Trophoblast cell (in vitro differentiated cells and primary cell): ENCODE data around the gene ACTN4.

Experiments used
- DNase-seq, 2 donors: peaks; one replicate each; pipeline ENCODE4 v3.0.0-alpha.2; 2016
- H2AFZ ChIP-seq: 2 replicates; pipeline ENCODE4 v1.6.1; 2013; ENCODE audit warnings: low read length, moderate library complexity, mild to moderate bottlenecking; ENCODE audit not compliant: insufficient read depth, poor library complexity
- H2AK5ac ChIP-seq: 2 replicates; pipeline ENCODE4 v1.6.1; 2013; ENCODE audit warnings: mild to moderate bottlenecking, low read length
- H2BK120ac ChIP-seq: 2 replicates; pipeline ENCODE4 v1.6.1; 2013; ENCODE audit warnings: low read length, mild to moderate bottlenecking, moderate library complexity; ENCODE audit not compliant: insufficient read depth, poor library complexity
- H2BK12ac ChIP-seq: 2 replicates; pipeline ENCODE4 v1.6.1; 2013; ENCODE audit warnings: mild to moderate bottlenecking, low read length, moderate library complexity
- H2BK5ac ChIP-seq: 2 replicates; pipeline ENCODE4 v1.6.1; 2013; ENCODE audit warnings: low read length, low read depth, moderate library complexity, mild to moderate bottlenecking; ENCODE audit not compliant: poor library complexity
- H3K14ac ChIP-seq: 2 replicates; pipeline ENCODE4 v1.6.1; 2013; ENCODE audit warnings: mild to moderate bottlenecking, low read length
- H3K18ac ChIP-seq: 2 replicates; pipeline ENCODE4 v1.6.1; 2013; ENCODE audit warnings: mild to moderate bottlenecking, low read length
- H3K23ac ChIP-seq: 2 replicates; pipeline ENCODE4 v1.6.1; 2013; ENCODE audit warnings: low read length
- H3K27ac ChIP-seq: 2 replicates; pipeline ENCODE4 v1.5.1; 2013; ENCODE audit warnings: low read depth, mild to moderate bottlenecking, inconsistent platforms, low read length, moderate library complexity
- H3K27me3 ChIP-seq: 2 replicates; pipeline ENCODE4 v1.6.1; 2013; ENCODE audit warnings: inconsistent platforms, mild to moderate bottlenecking, low read length, moderate library complexity; ENCODE audit not compliant: insufficient read depth
- H3K36me3 ChIP-seq, 2 experiments: 1 replicate in 1 of 2; 2 replicates in 1 of 2; pipeline ENCODE4 v1.6.1; 2013; ENCODE audit warnings: low read length in 2 of 2, mild to moderate bottlenecking in 2 of 2, moderate library complexity in 1 of 2; ENCODE audit not compliant: insufficient read depth in 2 of 2, control insufficient read depth in 1 of 2
- H3K4ac ChIP-seq: 2 replicates; pipeline ENCODE4 v1.6.1; 2013; ENCODE audit warnings: low read depth, mild to moderate bottlenecking, low read length, moderate library complexity
- H3K4me1 ChIP-seq, 2 experiments: 1 replicate in 1 of 2; 2 replicates in 1 of 2; pipeline ENCODE4 v1.6.1; 2013; ENCODE audit warnings: low read length in 2 of 2, mild to moderate bottlenecking in 2 of 2, moderate library complexity in 1 of 2; ENCODE audit not compliant: insufficient read depth in 2 of 2, control insufficient read depth in 1 of 2
- H3K4me2 ChIP-seq: 2 replicates; pipeline ENCODE4 v1.6.1; 2013; ENCODE audit warnings: inconsistent platforms, mild to moderate bottlenecking, low read length, moderate library complexity
- H3K4me3 ChIP-seq: 2 replicates; pipeline ENCODE4 v1.5.1; 2013; ENCODE audit warnings: mild to moderate bottlenecking, low read depth, low read length, inconsistent platforms
- H3K79me1 ChIP-seq: one replicate; pipeline ENCODE4 v1.6.1; 2013; ENCODE audit warnings: low read length
- H3K79me2 ChIP-seq: 2 replicates; pipeline ENCODE4 v1.6.1; 2013; ENCODE audit warnings: low read length, mild to moderate bottlenecking; ENCODE audit not compliant: control insufficient read depth, insufficient read depth, poor library complexity
- H3K9ac ChIP-seq: 2 replicates; pipeline ENCODE4 v1.6.1; 2013; ENCODE audit warnings: mild to moderate bottlenecking, low read length
- H3K9me3 ChIP-seq: 2 replicates; pipeline ENCODE4 v1.6.1; 2013; ENCODE audit warnings: low read depth, mild to moderate bottlenecking, control low read depth, inconsistent platforms, low read length; ENCODE audit not compliant: insufficient read depth
- H4K12ac ChIP-seq: 2 replicates; pipeline ENCODE4 v1.6.1; 2013; ENCODE audit warnings: low read depth, mild to moderate bottlenecking, low read length, moderate library complexity
- H4K8ac ChIP-seq: 2 replicates; pipeline ENCODE4 v1.6.1; 2013; ENCODE audit warnings: low read depth, mild to moderate bottlenecking, low read length, moderate library complexity
- H4K91ac ChIP-seq: one replicate; pipeline ENCODE4 v1.6.1; 2013; ENCODE audit warnings: low read depth, mild to moderate bottlenecking, low read length, moderate library complexity
- WGBS: extraction: QIAGEN DNeasy Blood & Tissue Kit; methylation state at CpG from one replicate; pipeline ENCODE4 v1.1.7; 2013; ENCODE audit warnings: missing lambda C conversion rate; ENCODE audit not compliant: insufficient read length, insufficient coverage; ENCODE audit errors: extremely low coverage; 5-methylcytosine and 5-hydroxymethylcytosine counted together

Gene ACTN4

DNA sequence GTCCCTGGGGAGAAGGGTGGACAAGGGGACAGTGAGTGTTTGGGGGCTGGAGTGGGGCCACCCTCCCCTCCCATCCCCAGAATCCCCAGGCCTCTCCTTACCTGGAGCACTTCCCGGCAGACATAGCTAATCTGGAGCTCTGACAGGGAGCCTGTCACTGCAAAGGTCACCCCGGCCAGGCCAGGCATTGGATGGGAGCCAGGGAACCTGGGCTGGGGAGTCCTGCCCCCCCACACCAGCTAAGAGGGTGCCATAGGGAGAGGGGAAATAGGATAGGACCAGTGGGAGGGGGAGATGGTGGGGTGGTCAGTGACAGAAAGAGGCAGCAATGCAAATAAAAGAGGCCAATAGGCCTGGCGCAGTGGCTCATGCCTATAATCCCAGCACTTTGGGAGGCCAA, 33.2 kb upstream of the ACTN4 start:
- Histone ChIP-seq H3K4me1 (peaks cover 6 to 7% of the 10 kb centered on the region in 2 experiments), H3K79me2 (peaks cover 6% of the 10 kb centered on the region)
- no CpG with 5 or more reads among the region's 3 CpGs for WGBS

DNA sequence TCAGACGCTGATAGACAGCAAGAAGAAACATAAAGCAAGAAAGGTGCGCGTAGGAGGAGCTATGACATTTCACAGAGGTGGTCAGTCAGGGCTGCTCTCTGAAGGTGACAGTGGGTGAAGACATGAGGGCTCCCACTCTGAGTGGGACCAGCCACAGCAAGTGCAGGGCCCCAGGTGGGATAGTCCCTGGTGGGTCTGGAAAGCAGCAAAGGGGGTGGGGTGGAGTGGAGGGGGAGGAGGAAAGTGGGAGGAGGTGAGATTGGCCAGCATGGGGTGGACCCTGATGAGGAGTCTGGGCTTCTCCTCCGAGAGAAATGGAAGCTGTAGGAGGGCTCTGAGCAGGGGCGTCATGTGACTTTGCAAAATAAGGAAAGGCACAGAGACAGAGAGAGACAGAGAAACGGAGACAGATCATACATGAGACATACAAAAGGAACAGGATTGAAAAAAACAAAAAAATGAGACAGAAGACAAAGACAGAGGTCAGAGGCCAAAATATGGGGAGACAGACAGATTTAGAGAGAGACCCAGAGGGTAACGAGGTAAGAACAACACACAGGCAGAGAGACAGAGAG, 32.4 kb upstream of the ACTN4 start:
- H3K4me2 ChIP-seq = no peak overlapping the region
- peaks cover 3% of the 10 kb centered on the region for H3K9me3 ChIP-seq
- H3K4me1 ChIP-seq = peaks cover 11% of the 10 kb centered on the region in 2 experiments
- no peak for DNase-seq
- H3K18ac ChIP-seq = no peak overlapping the region
- peaks cover 8% of the 10 kb centered on the region for H3K79me1 ChIP-seq
- H2BK12ac ChIP-seq = no peak overlapping the region
- no peak overlapping the region for H3K27ac ChIP-seq
- no peak overlapping the region for H3K14ac ChIP-seq
- H3K23ac ChIP-seq = no peak overlapping the region
- H2AK5ac ChIP-seq = no peak overlapping the region
- H4K8ac ChIP-seq = no peak overlapping the region
- no peak overlapping the region for H4K12ac ChIP-seq
- peaks cover 0 to under 1% of the 10 kb centered on the region in 2 experiments for H3K36me3 ChIP-seq
- no CpG with 5 or more reads among the region's 7 CpGs for WGBS
- H3K9ac ChIP-seq = no peak overlapping the region
- no peak overlapping the region for H2AFZ ChIP-seq
- no peaks in the 10 kb centered on the region for H3K27me3 ChIP-seq
- no peak overlapping the region for H2BK5ac ChIP-seq
- peaks cover 10% of the 10 kb centered on the region for H3K79me2 ChIP-seq
- no peak overlapping the region for H3K4me3 ChIP-seq
- H3K4ac ChIP-seq = no peak overlapping the region
- no peak overlapping the region for H4K91ac ChIP-seq
- H2BK120ac ChIP-seq = no peak overlapping the region

More for the DNA sequence above, 33.2 kb upstream of the ACTN4 start:
- no peaks in the 10 kb centered on the region for H3K36me3 ChIP-seq
- no peaks in the 10 kb centered on the region for H3K27me3 ChIP-seq
- no peak overlapping the region for H3K14ac ChIP-seq
- no peak overlapping the region for H2AK5ac ChIP-seq
- H3K4me3 ChIP-seq = no peak overlapping the region
- no peak for DNase-seq
- no peak overlapping the region for H3K27ac ChIP-seq
- H2BK5ac ChIP-seq = no peak overlapping the region
- no peak overlapping the region for H2BK120ac ChIP-seq
- H3K9me3 ChIP-seq = peaks cover 3% of the 10 kb centered on the region
- peak overlapping the region; percentile 57 for H3K9ac ChIP-seq
- H3K23ac ChIP-seq = no peak overlapping the region
- no peak overlapping the region for H4K12ac ChIP-seq
- H3K4ac ChIP-seq = no peak overlapping the region
- no peak overlapping the region for H4K8ac ChIP-seq
- H3K18ac ChIP-seq = no peak overlapping the region
- H2BK12ac ChIP-seq = no peak overlapping the region
- H3K79me1 ChIP-seq = peaks cover 6% of the 10 kb centered on the region
- H2AFZ ChIP-seq = no peak overlapping the region
- no peak overlapping the region for H3K4me2 ChIP-seq
- no peak overlapping the region for H4K91ac ChIP-seq

DNA sequence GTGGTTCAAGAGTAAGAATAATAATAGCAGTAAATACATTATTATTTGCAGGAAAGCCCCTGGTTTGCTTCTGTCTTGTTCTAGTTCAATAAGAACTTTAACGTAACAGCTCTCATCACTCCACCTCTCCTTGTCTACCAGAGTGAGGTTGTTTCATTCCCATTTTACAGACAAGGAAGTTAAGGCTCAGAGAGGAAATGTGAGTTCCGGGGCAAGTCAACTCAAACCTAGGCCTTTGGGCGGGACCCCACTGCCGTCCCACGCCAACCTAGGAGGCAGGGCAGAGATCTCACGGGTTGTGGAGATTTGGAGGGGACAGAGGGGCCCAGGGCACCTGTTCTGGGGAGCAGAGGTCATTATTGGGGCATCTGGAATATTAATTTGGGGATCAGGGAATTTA, 31.2 kb upstream of the ACTN4 start:
- Histone ChIP-seq H3K9ac (no peak overlapping the region), H3K4ac (no peak overlapping the region), H3K9me3 (peaks cover 3% of the 10 kb centered on the region), H4K8ac (no peak overlapping the region), H2BK120ac (no peak overlapping the region), H3K18ac (no peak overlapping the region), H3K4me2 (no peak overlapping the region), H2AFZ (no peak overlapping the region), H3K79me1 (peaks cover 8% of the 10 kb centered on the region), H3K36me3 (peaks cover 6 to 11% of the 10 kb centered on the region in 2 experiments), H2AK5ac (no peak overlapping the region), H3K27ac (no peak overlapping the region), H3K23ac (no peak overlapping the region), H3K14ac (no peak overlapping the region), H2BK5ac (no peak overlapping the region), H3K4me1 (peaks cover 11% of the 10 kb centered on the region in 2 experiments), H4K91ac (no peak overlapping the region), H3K4me3 (no peak overlapping the region), H3K79me2 (peaks cover 10% of the 10 kb centered on the region), H3K27me3 (no peaks in the 10 kb centered on the region), H4K12ac (no peak overlapping the region), H2BK12ac (no peak overlapping the region)
- WGBS = no CpG with 5 or more reads among the region's 6 CpGs
- no peak for DNase-seq

DNA sequence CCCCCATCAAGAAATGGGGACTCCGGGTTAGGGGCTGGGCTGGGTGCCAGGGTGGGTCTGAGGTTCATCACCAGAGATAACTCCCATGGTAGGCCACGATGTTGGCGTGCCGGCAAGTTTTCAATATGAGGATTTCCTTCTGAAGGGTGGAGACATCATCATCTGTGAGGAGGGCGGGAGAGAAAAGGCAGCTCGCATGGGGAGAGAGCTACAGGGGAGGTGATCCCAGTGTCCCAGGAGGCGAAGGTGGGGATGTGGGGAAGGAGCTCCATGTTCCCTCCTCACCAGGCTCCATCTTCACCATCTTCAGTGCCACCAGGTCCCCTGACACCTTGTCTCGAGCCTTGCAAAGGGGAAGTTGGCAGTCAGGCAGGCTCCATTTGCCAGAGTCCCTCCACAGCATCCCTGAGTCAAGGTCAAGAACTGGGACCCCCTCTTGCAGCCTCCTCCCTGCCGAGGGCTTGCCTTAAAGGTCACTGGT, 30.1 kb upstream of the ACTN4 start:
- H2BK120ac ChIP-seq = no peak overlapping the region
- peaks cover 10% of the 10 kb centered on the region for H3K79me2 ChIP-seq
- no peak overlapping the region for H3K18ac ChIP-seq
- H3K23ac ChIP-seq = no peak overlapping the region
- no peak for DNase-seq
- no CpG with 5 or more reads among the region's 9 CpGs for WGBS
- peak overlapping the region; percentile 20 for H2BK12ac ChIP-seq
- H2AK5ac ChIP-seq = peak overlapping the region; percentile 36
- H2AFZ ChIP-seq = peak overlapping the region; percentile 37
- H3K4me3 ChIP-seq = no peak overlapping the region
- no peak overlapping the region for H3K4ac ChIP-seq
- H4K12ac ChIP-seq = peak overlapping the region; percentile 22
- peaks cover 3% of the 10 kb centered on the region for H3K9me3 ChIP-seq
- peaks cover 11% of the 10 kb centered on the region in 2 experiments for H3K4me1 ChIP-seq
- peaks cover 8% of the 10 kb centered on the region for H3K79me1 ChIP-seq
- no peak overlapping the region for H3K4me2 ChIP-seq
- no peak overlapping the region for H3K14ac ChIP-seq
- peaks cover 11 to 20% of the 10 kb centered on the region in 2 experiments for H3K36me3 ChIP-seq
- H2BK5ac ChIP-seq = no peak overlapping the region
- peak overlapping the region; percentile 95 for H4K8ac ChIP-seq
- no peak overlapping the region for H4K91ac ChIP-seq
- no peak overlapping the region for H3K27ac ChIP-seq
- no peak overlapping the region for H3K9ac ChIP-seq
- no peaks in the 10 kb centered on the region for H3K27me3 ChIP-seq
